HEK293 (cell line): ENCODE results near the gene PNPLA3.
A peak's percentile ranks its signal among the peaks of the same experiment; 100 is the strongest.

Experiments
- CTCF ChIA-PET: fragments of 350-600 bp; formaldehyde crosslinking; extraction: SDS; loops from one replicate; lab custom pipeline; 2021; ENCODE audit warnings: antibody characterized with exemption; lab: Yijun Ruan, JAX
- POLR2A ChIA-PET: fragments of 300-600 bp; formaldehyde crosslinking; extraction: SDS; loops from one replicate; lab custom pipeline; 2020; ENCODE audit warnings: antibody characterized with exemption, inconsistent platforms; lab: Yijun Ruan, JAX
- H3K27ac ChIP-seq: fragments of 200-500 bp; sonication (Bioruptor generic); 2 replicates; pipeline ENCODE4 v1.5.1; 2014; ENCODE audit warnings: low read depth, low read length, control low read depth, inconsistent platforms; ENCODE audit errors: extremely low read depth
- H3K36me3 ChIP-seq, 2 experiments: fragments of 200-500 bp in 1 of 2; sonication (Bioruptor generic) in 1 of 2; 1 replicate in 1 of 2; 2 replicates in 1 of 2; pipeline ENCODE4 v1.5.1; 2014 to 2017; ENCODE audit warnings: inconsistent platforms in 2 of 2, low read length in 2 of 2; ENCODE audit not compliant: control insufficient read depth in 2 of 2, insufficient read depth in 1 of 2
- H3K4me1 ChIP-seq: fragments of 200-500 bp; sonication (Bioruptor generic); 2 replicates; pipeline ENCODE4 v1.5.1; 2014; ENCODE audit warnings: mild to moderate bottlenecking, low read length, inconsistent platforms; ENCODE audit not compliant: control insufficient read depth, insufficient read depth
- H3K4me3 ChIP-seq: 2 replicates; pipeline ENCODE4 v1.5.1; 2011; ENCODE audit warnings: low read depth, mild to moderate bottlenecking, control low read depth, low read length, moderate library complexity
- H3K9me3 ChIP-seq: fragments of 200-500 bp; sonication (Bioruptor generic); 2 replicates; pipeline ENCODE4 v1.5.1; 2014; ENCODE audit warnings: low read depth, low read length, inconsistent platforms; ENCODE audit not compliant: control insufficient read depth, insufficient read depth
- GFI1B ChIP-seq: fragments of 450-650 bp; formaldehyde crosslinking; IDR thresholded peaks from 2 replicates; pipeline ENCODE4 v1.5.1; 2016; ENCODE audit warnings: missing biosample characterization, missing genetic modification characterization
- GLI2 ChIP-seq: fragments of 450-650 bp; formaldehyde crosslinking; IDR thresholded peaks from 2 replicates; pipeline ENCODE4; 2017; ENCODE audit warnings: missing biosample characterization, missing genetic modification characterization, low read depth, borderline replicate concordance
- GLI4 ChIP-seq: fragments of 450-650 bp; formaldehyde crosslinking; IDR thresholded peaks from 2 replicates; pipeline ENCODE4 v1.5.1; 2016; ENCODE audit warnings: missing biosample characterization, missing genetic modification characterization
- KLF1 ChIP-seq: fragments of 450-650 bp; formaldehyde crosslinking; IDR thresholded peaks from 2 replicates; pipeline ENCODE4 v1.5.1; 2016; ENCODE audit warnings: missing biosample characterization, missing genetic modification characterization
- KLF17 ChIP-seq: fragments of 450-650 bp; formaldehyde crosslinking; IDR thresholded peaks from 2 replicates; pipeline ENCODE4 v1.5.1; 2016; ENCODE audit warnings: missing biosample characterization, missing genetic modification characterization
- MYNN ChIP-seq: fragments of 450-650 bp; formaldehyde crosslinking; IDR thresholded peaks from 2 replicates; pipeline ENCODE4 v1.5.1; 2016; ENCODE audit warnings: missing biosample characterization, missing genetic modification characterization, borderline replicate concordance
- SCRT2 ChIP-seq: fragments of 450-650 bp; formaldehyde crosslinking; IDR thresholded peaks from 2 replicates; pipeline ENCODE4 v1.5.1; 2016; ENCODE audit warnings: missing biosample characterization, missing genetic modification characterization
- SETDB1 ChIP-seq: IDR thresholded peaks from one replicate; pipeline ENCODE4 v1.6.1; 2017; ENCODE audit warnings: mild to moderate bottlenecking, low read length, moderate library complexity, mixed read lengths; ENCODE audit not compliant: insufficient read length
- SP7 ChIP-seq: fragments of 450-650 bp; formaldehyde crosslinking; IDR thresholded peaks from 2 replicates; pipeline ENCODE4 v1.5.1; 2016; ENCODE audit warnings: missing biosample characterization, missing genetic modification characterization
- TRIM28 ChIP-seq: IDR thresholded peaks from 2 replicates; pipeline ENCODE4 v1.6.1; 2011; ENCODE audit warnings: low read length, control low read depth, borderline replicate concordance
- WT1 ChIP-seq: fragments of 450-650 bp; formaldehyde crosslinking; IDR thresholded peaks from 2 replicates; pipeline ENCODE4 v1.5.1; 2016; ENCODE audit warnings: missing biosample characterization, missing genetic modification characterization
- ZBTB17 ChIP-seq: fragments of 450-650 bp; formaldehyde crosslinking; IDR thresholded peaks from 2 replicates; pipeline ENCODE4 v1.5.1; 2016; ENCODE audit warnings: missing biosample characterization, missing genetic modification characterization
- ZEB2 ChIP-seq: fragments of 450-650 bp; formaldehyde crosslinking; IDR thresholded peaks from 2 replicates; pipeline ENCODE4 v1.5.1; 2016; ENCODE audit warnings: missing biosample characterization, missing genetic modification characterization
- ZFP69B ChIP-seq: fragments of 450-650 bp; formaldehyde crosslinking; IDR thresholded peaks from 2 replicates; pipeline ENCODE4 v1.5.1; 2016; ENCODE audit warnings: missing biosample characterization, missing genetic modification characterization
- ZIC2 ChIP-seq: fragments of 450-650 bp; formaldehyde crosslinking; IDR thresholded peaks from 2 replicates; pipeline ENCODE4 v1.5.1; 2016; ENCODE audit warnings: missing biosample characterization, missing genetic modification characterization
- ZNF114 ChIP-seq: fragments of 450-650 bp; formaldehyde crosslinking; IDR thresholded peaks from 2 replicates; pipeline ENCODE4 v1.5.0; 2017; ENCODE audit warnings: missing biosample characterization, missing genetic modification characterization
- ZNF133 ChIP-seq: fragments of 450-650 bp; formaldehyde crosslinking; IDR thresholded peaks from 2 replicates; pipeline ENCODE4 v1.5.1; 2016; ENCODE audit warnings: missing biosample characterization, missing genetic modification characterization
- ZNF140 ChIP-seq: fragments of 450-650 bp; formaldehyde crosslinking; IDR thresholded peaks from 2 replicates; pipeline ENCODE4 v1.5.1; 2016; ENCODE audit warnings: missing biosample characterization, missing genetic modification characterization
- ZNF16 ChIP-seq: fragments of 450-650 bp; formaldehyde crosslinking; IDR thresholded peaks from 2 replicates; pipeline ENCODE4 v1.5.1; 2016; ENCODE audit warnings: low read depth, missing biosample characterization, missing genetic modification characterization
- ZNF302 ChIP-seq: fragments of 450-650 bp; formaldehyde crosslinking; IDR thresholded peaks from 2 replicates; pipeline ENCODE4 v1.5.1; 2016; ENCODE audit warnings: missing biosample characterization, missing genetic modification characterization, low read depth
- ZNF48 ChIP-seq: fragments of 450-650 bp; formaldehyde crosslinking; IDR thresholded peaks from 2 replicates; pipeline ENCODE4 v1.5.1; 2016; ENCODE audit warnings: missing biosample characterization, missing genetic modification characterization
- ZNF521 ChIP-seq: fragments of 450-650 bp; formaldehyde crosslinking; IDR thresholded peaks from 2 replicates; pipeline ENCODE4 v1.5.1; 2017; ENCODE audit warnings: missing biosample characterization, mild to moderate bottlenecking, missing genetic modification characterization
- ZNF585B ChIP-seq: fragments of 450-650 bp; formaldehyde crosslinking; IDR thresholded peaks from 2 replicates; pipeline ENCODE4 v1.5.1; 2016; ENCODE audit warnings: missing biosample characterization, missing genetic modification characterization
- ZNF654 ChIP-seq: fragments of 450-650 bp; formaldehyde crosslinking; IDR thresholded peaks from 2 replicates; pipeline ENCODE4 v1.5.1; 2016; ENCODE audit warnings: low read depth, missing biosample characterization, missing genetic modification characterization
- ZNF701 ChIP-seq: fragments of 450-650 bp; formaldehyde crosslinking; IDR thresholded peaks from 2 replicates; pipeline ENCODE4 v1.5.1; 2016; ENCODE audit warnings: missing biosample characterization, missing genetic modification characterization
- ZNF791 ChIP-seq: fragments of 450-650 bp; formaldehyde crosslinking; IDR thresholded peaks from 2 replicates; pipeline ENCODE4 v1.5.1; 2016; ENCODE audit warnings: missing biosample characterization, missing genetic modification characterization
- ZSCAN5A ChIP-seq: fragments of 450-650 bp; formaldehyde crosslinking; IDR thresholded peaks from 2 replicates; pipeline ENCODE4 v1.5.1; 2016; ENCODE audit warnings: missing biosample characterization, missing genetic modification characterization
- TF ChIP-seq, protein P1 (sequence below): fragments of 450-650 bp; formaldehyde crosslinking; IDR thresholded peaks from 2 replicates; pipeline ENCODE4 v1.5.1; 2017; ENCODE audit warnings: missing biosample characterization, missing genetic modification characterization

Gene PNPLA3

DNA sequence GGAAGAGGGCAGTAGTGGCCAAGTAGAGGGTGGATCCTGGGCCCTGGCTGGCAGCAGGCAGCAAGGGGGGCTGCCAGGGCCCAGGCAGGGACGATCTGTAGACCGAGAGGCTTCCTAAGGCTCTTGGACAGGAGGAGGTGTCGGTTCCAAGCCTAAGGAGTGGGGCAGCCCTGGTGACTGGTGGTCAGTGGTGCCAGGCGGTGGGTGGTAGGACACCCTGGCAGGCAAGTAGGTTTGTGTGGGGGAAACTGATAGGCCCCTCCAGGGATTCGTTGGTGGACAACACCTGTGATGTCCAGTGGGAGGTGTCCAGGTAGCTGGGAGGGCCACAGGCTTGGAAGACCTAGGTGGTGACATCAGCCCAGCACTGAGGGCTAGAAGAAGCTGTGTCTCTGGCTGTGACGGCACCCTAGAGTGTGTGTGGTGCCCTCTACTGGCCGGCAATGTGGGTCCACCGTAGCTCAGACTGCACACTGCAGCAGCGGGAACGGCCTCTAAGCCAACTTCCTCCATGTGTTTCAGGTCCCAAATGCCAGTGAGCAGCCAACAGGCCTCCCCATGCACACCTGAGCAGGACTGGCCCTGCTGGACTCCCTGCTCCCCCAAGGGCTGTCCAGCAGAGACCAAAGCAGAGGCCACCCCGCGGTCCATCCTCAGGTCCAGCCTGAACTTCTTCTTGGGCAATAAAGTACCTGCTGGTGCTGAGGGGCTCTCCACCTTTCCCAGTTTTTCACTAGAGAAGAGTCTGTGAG is 22.2 kb downstream of the PNPLA3 start (continued):
- no peak for TF ChIP-seq SCRT2 (tag by site-specific recombination)
- 0 out of 2 replicates have a peak, but pooled peaks have one; percentile 25 for TF ChIP-seq SP7 (tag by site-specific recombination)
- TF ChIP-seq ZNF16 (tag by site-specific recombination) = no peak

- no peaks in the 10 kb centered on the region; a peak in 1 of 3 replicates for H3K36me3 ChIP-seq
Measured at GRCh38 chr22:43946384-43946667, 22.7 kb downstream of the PNPLA3 start.

GRCh38 chr22:43948836-43949406 is 25.3 kb downstream of the PNPLA3 start:
- no peak for TF ChIP-seq ZNF302 (tag by site-specific recombination)
- no peak for TF ChIP-seq KLF17
- TF ChIP-seq, protein P1, sequence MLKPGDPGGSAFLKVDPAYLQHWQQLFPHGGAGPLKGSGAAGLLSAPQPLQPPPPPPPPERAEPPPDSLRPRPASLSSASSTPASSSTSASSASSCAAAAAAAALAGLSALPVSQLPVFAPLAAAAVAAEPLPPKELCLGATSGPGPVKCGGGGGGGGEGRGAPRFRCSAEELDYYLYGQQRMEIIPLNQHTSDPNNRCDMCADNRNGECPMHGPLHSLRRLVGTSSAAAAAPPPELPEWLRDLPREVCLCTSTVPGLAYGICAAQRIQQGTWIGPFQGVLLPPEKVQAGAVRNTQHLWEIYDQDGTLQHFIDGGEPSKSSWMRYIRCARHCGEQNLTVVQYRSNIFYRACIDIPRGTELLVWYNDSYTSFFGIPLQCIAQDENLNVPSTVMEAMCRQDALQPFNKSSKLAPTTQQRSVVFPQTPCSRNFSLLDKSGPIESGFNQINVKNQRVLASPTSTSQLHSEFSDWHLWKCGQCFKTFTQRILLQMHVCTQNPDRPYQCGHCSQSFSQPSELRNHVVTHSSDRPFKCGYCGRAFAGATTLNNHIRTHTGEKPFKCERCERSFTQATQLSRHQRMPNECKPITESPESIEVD (tag by site-specific recombination) = no peak
- TF ChIP-seq ZEB2 (tag by site-specific recombination) = no peak
- TF ChIP-seq ZNF791 (tag by site-specific recombination) = no peak
- TF ChIP-seq ZBTB17 = no peak
- TF ChIP-seq, all 188 proteins: peak for 0
- ChIA-PET CTCF (interaction anchor here (0.6 to 11.4 kb wide), 2 partner anchors 61 to 65 kb away, joined by 3 to 109 read pairs; no protein-coding TSS in a partner anchor), POLR2A (no interaction called here)
- Histone ChIP-seq H3K4me3 (no peak overlapping the region), H3K27ac (no peak overlapping the region), H3K4me1 (peaks cover 1% of the 10 kb centered on the region; the same call in 1 of the 2 replicates), H3K9me3 (no peaks in the 10 kb centered on the region), H3K36me3 (no peaks in the 10 kb centered on the region; a peak in 1 of 3 replicates)

More at GRCh38 chr22:43946384-43946667, 22.7 kb downstream of the PNPLA3 start:
- H3K4me3 ChIP-seq = no peak overlapping the region
- no peaks in the 10 kb centered on the region for H3K4me1 ChIP-seq
- CTCF ChIA-PET = interaction anchor here (0.5 to 11.4 kb wide), 35 partner anchors 8 to 848 kb away, joined by 3 to 109 read pairs (median 6); partner anchors contain the start of genes PNPLA3 and SAMM50
- TF ChIP-seq SETDB1 = no peak
- no peak for TF ChIP-seq GLI4 (tag by site-specific recombination)
- TF ChIP-seq KLF1 (tag by site-specific recombination) = no peak
- no peak for TF ChIP-seq GFI1B (tag by site-specific recombination)
- no peak for TF ChIP-seq ZNF585B (tag by site-specific recombination)
- no peak for TF ChIP-seq ZIC2
- no peak for TF ChIP-seq ZNF48 (tag by site-specific recombination)
- TF ChIP-seq ZNF654 = no peak
- no peak overlapping the region for H3K27ac ChIP-seq
- no peaks in the 10 kb centered on the region for H3K9me3 ChIP-seq
- POLR2A ChIA-PET = interaction anchor here (0.7 to 2.0 kb wide), 5 partner anchors 9 to 63 kb away, joined by 3 to 18 read pairs (median 4); partner anchors contain the start of gene SAMM50

DNA sequence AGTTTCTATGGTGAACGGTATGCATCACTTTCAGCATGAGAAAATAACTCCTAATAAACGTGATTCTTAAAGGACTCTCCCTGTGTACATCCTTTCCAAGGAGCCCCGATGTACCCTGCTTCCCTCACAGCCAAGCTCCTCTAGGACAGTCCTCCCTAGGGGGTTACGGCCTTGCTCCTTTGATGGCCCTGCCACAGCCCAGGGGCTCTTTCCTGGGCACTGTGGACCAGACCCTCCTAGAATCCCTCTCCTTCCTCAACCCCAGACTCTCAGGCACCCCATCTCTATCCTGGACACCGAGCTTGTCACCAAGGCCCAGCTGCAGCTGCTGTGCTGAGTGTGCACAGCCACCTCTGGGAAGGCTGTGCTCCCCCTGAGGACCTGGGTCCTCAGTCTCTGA is 27.8 kb downstream of the PNPLA3 start:
- H3K27ac ChIP-seq = no peak overlapping the region
- no peak overlapping the region for H3K4me3 ChIP-seq
- no peaks in the 10 kb centered on the region for H3K9me3 ChIP-seq
- CTCF ChIA-PET = no interaction called here
- H3K36me3 ChIP-seq = no peaks in the 10 kb centered on the region; a peak in 1 of 3 replicates
- POLR2A ChIA-PET = no interaction called here
- peaks cover 5% of the 10 kb centered on the region; the same call in 1 of the 2 replicates for H3K4me1 ChIP-seq
- no peak for TF ChIP-seq ZNF48 (tag by site-specific recombination)
- no peak for TF ChIP-seq ZFP69B (tag by site-specific recombination)
- TF ChIP-seq GLI2 (tag by site-specific recombination) = no peak
- TF ChIP-seq ZNF114 = no peak
- TF ChIP-seq ZSCAN5A (tag by site-specific recombination) = no peak
- no peak for TF ChIP-seq ZNF701 (tag by site-specific recombination)
- TF ChIP-seq MYNN = no peak
- TF ChIP-seq ZNF133 = no peak
- no peak for TF ChIP-seq TRIM28
- TF ChIP-seq ZNF521 (tag by site-specific recombination) = no peak
- TF ChIP-seq ZNF140 (tag by site-specific recombination) = no peak
- no peak for TF ChIP-seq WT1 (tag by site-specific recombination)
